HG02885 (cell line): ENCODE results near the gene XPA.

Experiments used
- ATAC-seq: cut with Tn5 transposase; IDR thresholded peaks from one replicate; pipeline ENCODE4 v1.9.1; 2021; ENCODE audit warnings: mild to moderate bottlenecking; ENCODE audit not compliant: unreplicated experiment, poor library complexity

XPA gene

GRCh38 chr9:97660340-97660739 lies 36.8 kb downstream of the XPA start:
- ATAC-seq: no peak

DNA sequence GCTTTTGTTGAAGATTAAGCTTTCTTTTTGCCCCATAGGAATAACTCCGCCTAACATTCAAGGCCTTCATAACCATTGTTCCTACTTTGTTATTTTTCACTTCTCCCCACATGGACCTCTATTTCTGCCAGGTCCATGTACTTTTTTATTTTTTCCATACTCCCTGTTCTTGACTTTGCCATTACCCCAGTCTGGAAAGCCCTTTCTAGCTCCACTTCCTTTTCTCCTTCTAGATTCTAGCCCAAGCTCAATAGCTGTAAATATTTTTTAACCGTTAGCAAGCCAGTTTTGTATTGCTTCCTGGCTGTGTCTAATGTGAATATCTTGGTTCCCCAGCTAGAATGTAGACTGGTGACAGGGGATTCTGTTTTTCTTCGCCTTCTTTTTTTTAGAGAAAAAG lies 37.4 kb downstream of the XPA start:
- ATAC-seq: no peak

- ATAC-seq: no peak
Measured at GRCh38 chr9:97658707-97659106, 38.4 kb downstream of the XPA start.

DNA sequence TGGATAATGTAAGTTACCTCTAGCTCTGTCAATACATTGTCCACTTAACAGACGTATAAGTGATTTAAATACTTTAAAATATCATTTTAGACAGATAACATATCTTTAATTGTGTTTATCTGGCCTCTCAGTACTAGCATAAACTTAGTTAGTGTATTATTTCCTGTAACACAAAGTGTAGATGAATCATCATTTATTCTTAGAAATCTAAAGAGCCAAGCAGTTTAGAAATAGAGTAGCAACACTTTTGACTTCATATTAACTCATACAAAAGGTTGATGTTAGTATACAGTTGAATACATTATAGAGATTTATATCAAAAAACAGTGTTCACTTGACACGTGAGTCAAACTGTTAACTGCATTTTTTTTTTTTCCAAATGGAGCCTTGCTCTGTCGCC lies 45.5 kb downstream of the XPA start:
- ATAC-seq: no peak

- no peak for ATAC-seq
Measured at GRCh38 chr9:97647996-97648395, 49.1 kb downstream of the XPA start.

DNA sequence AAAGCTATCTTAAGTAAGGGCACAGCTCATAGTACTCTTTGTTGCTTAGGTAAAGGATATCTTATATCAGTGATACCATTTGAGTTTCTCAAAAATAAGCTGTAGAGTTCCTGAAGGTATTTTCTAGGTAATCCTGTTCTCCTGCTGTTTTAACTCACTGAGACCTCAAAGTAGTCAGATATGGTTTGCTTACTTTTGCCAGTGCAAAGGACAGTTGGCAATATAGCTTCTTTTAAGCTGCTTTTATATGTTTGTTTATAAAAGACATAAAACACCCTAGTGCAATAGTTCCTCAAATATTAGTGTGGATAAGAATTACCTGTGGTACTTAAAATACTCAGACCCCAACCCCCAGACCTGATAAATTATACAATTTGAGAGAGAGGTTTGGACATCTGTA lies 51.4 kb downstream of the XPA start:
- no peak for ATAC-seq

- no peak for ATAC-seq
Measured at GRCh38 chr9:97640325-97640724, 56.8 kb downstream of the XPA start.

DNA sequence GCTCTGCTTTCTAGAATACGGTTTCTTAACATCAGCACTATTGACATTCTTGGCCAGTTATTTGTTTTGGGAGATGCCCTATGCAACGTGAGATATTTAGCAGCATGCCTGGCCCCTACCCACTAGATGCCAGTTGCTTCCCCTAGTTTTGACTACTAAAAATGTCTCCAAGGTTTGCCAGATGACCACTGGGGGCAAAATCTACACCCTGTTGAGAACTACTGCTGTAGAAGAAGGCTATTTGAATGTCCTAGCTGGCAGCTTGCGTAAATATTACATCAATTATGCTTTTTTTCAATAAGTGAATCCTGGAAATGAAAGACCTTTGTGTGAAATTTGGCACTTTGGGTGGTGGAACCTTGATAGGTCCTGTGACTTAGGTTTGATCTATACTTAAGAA lies 58.5 kb downstream of the XPA start:
- no peak for ATAC-seq

DNA sequence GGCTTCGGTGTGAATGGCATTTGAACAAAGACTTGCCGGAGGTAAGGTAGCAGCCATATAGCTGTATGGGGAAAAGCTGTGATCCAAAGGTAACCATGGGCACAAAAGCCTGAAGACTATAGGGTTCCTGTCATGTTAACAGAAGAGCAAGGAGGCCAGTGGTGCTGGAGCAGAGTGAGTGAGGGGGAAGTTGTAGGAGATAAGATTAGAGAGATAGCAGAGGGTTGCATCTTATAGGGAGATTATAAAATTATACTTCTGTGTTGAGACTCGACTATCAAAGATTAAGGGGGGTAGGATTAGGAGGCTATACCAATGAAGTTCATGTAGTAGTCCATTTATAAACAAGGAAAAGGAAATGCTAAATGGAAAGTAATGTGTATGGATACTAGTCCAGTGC lies 60.2 kb downstream of the XPA start:
- ATAC-seq: no peak

- no peak for ATAC-seq
Measured at GRCh38 chr9:97635026-97635425, 62.1 kb downstream of the XPA start.

GRCh38 chr9:97633859-97634490 lies 63.2 kb downstream of the XPA start:
- ATAC-seq: no peak

DNA sequence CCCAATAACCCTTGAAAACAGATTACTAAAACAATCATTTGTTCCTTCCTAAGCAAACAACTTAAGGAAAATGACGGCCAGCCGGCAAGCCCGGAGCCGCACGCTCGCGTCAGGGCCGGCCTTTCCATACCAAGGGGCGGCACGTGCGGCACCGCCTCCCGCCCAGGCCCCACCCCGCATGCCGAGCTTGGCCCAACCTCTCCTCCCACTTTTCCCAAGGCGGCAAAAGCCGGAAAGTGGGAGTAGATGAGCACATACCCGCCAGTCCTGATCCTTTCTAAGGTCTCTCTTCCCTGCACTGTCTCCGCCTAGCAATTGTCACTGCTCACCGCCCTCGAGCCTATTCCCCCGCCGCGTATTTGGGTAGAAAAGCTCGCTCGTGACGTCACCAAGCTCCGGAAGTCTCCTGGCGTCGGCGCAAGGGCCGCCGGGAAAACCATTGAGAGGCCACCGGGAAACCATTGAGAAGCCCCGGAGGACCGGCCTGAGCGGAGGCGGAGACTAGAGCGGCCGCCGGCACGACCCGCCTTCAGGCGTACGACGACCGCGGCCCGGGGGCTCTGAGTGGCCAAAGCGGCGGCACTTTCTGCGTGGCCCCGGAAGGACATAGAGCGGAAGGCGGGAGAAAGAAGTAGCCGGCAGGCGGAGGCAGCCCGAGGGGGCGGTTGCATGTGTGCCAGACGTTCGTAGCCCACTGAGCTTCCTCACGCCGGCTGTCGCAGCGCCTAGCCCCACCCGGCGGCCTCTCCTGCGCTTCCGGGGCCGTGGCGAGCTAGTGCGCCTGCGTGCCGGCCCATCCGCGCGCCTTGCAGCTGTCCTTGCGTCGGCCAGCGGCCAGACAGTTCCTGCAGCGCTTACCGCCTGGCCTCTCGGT lies 63.9 kb downstream of the XPA start, which contains the start of the genes NCBP1 and TSTD2:
TSS of gene NCBP1 (plus strand) at position 837 of the 874 bp plus-strand sequence. CDS start 61 bp downstream, outside the sequence.
TSS of gene TSTD2 (minus strand) at position 384 of the 874 bp plus-strand sequence. CDS start 5,806 bp downstream, outside the sequence.
- peak; percentile 86 for ATAC-seq

DNA sequence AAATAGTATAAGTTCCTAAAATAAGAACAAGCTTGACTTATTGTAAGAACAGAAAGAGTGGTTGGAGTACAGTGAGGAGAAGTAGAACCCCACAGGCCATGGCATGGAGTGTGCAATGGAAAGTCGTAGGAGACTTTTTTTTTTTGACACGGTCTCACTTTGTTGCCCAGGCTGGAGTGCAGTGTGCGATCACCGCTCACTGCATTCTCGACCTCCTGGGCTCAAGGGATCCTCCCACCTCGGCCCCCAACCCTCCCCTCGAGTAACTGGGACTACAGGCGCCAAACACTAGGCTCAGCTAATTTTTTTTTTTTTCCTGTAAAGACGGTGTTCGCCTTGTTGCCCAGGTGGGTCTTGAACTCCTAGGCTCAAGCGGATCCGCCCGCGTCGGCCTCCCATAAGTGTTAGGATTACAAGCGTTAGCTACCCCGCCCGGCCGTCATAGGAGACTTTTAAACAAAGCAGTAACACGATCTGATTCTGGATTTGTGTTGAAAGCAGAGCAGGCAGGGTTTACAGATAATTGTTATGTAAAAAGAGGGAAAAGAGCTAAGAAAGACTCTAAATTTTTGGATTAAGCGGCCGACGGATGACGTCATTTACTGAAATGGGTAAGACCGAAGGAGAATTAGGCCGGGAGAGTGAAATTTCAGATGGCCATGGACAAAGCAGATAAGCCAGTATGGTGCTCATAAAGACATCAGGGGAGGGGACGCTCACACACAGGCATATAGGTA lies 64.7 kb downstream of the XPA start:
- ATAC-seq: peak; percentile 8

DNA sequence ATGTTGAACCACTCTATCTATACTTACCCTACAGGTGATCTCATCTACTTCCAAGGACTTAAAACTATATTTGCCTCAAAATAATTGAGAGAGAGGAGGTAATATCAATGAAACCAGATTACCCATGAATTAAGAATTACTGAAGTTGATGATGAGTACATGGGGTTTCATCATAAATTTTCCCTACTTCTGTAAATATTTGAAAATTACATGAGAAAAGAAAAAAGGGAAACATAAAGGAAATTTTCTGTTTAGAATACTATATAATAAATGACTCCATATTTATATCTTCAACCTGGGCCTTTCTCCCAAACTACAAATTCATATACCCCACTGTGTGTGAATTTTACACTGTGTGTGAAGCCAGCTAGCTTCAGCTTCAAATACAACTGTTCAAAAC lies 66.5 kb downstream of the XPA start:
- no peak for ATAC-seq

- no peak for ATAC-seq
Measured at GRCh38 chr9:97629156-97629555, 68.0 kb downstream of the XPA start.

DNA sequence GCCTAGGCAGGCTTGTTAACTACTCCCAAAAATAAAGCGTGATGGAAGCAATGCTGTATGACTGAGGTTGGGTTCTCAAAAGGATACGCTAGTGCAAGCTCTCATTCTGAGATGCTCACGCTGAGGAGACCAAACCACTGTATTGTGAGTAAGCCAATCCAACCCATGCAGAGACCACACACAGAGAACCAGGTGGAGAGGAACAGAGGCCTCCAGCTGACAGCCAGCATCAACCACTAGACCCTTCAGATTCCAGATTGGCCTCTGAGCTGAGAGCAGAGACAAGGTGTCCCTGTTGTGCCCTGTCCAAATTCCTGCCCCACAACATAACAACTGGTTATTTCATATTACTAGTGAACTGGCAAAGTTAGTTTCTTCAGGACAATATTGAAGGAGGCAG lies 68.5 kb downstream of the XPA start:
- ATAC-seq: no peak

DNA sequence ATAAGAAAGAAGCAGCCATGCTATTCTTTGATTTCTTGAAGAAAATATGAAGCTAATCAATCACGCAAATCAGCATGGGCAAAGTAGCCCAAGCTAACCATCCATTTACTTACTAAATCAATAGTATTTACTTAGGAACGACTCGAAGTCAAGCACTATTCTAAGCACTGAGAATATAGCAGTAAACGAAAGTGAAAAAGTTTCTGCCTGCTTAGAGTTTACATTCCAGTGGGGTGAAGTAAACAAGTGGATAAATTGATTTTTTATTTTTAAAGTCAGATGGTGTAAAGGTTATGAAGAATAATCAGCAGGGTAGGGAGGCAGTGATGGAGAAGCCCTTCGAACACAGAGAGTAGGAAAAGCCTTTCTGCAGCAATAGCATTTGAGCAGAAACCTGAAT lies 69.5 kb downstream of the XPA start:
- no peak for ATAC-seq

DNA sequence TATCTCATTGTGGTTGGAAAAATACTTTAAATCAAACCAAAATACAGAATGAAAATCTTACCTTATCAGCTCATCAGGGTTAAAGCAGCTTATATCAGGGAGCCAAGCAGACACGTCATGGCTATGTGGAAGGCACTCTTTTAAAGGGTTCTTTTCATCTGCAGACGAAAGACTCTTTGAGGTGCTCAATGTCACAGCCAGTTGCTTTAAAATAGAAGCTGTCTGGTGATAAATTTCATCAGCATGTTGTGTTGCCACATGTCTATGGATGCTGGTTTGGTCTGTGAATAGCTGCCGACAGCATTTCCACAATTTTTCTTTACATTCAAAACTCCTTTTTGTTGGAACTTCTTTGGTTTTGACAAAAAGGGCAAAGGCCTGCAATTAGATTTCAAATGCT lies 71.5 kb downstream of the XPA start:
- ATAC-seq: no peak
